Non-pigmented ciliary epithelial cell (primary cell): ENCODE measurements around the gene APOA5.
A peak's percentile ranks its signal among the peaks of the same experiment; 100 is the strongest.
"Not testable (repeated sequence)": the region's sequence is repeated elsewhere in the genome, so short reads cannot be mapped to it uniquely, and the experiment has no call there.

ENCODE experiments used
- DNase-seq: peaks from one replicate; pipeline ENCODE4 v3.0.0-alpha.2; 2010; ENCODE audit warnings: low read depth

The APOA5 gene

GRCh38 chr11:116773203-116774097 is 18.2 kb downstream of the APOA5 start:
- DNase-seq = no peak

- DNase-seq = no peak
Measured at GRCh38 chr11:116772443-116773202, 19.1 kb downstream of the APOA5 start, which contains the start of gene BUD13. TSS of gene BUD13 (minus strand) at chr11:116772987. CDS start at chr11:116772964, 23 bp downstream.

DNA sequence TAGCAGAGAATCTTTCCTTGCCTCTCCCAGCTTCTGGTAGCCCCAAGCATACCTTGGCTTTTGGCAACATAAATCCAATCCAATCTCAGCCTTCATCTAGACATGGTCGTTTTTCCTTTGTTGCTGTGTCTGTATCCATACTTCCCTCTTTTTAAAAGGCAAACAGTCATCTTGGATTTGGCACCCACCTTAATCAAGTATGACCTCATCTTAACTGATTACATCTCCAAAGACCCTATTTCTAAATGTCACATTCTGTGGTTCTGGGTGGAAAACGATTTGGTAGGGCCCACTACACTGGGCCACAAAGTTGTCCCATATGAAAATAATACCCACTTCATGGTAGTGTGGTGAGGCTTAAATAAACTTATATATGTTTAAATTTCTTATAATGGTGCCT is 19.7 kb downstream of the APOA5 start:
- DNase-seq = no peak

- no peak for DNase-seq
Measured at GRCh38 chr11:116762132-116762531, 29.5 kb downstream of the APOA5 start.

DNA sequence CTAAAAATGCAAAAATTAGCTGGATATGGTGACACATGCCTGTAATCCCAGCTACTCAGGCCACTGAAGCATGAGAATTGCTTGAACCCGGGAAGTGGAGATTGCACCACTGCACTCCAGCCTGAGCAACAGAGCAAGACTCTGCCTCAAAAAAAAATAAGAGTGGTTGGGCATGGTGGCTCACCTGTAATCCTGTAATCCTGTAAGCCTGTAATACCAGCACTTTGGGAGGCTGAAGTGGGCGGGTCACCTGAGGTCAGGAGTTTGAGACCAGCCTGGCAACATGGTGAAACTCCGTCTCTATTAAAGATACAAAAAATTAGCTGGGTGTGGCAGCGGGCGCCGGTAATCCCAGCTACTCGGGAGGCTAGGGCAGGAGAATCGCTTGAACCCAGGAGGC is 35.6 kb downstream of the APOA5 start:
- not testable (repeated sequence) for DNase-seq

DNA sequence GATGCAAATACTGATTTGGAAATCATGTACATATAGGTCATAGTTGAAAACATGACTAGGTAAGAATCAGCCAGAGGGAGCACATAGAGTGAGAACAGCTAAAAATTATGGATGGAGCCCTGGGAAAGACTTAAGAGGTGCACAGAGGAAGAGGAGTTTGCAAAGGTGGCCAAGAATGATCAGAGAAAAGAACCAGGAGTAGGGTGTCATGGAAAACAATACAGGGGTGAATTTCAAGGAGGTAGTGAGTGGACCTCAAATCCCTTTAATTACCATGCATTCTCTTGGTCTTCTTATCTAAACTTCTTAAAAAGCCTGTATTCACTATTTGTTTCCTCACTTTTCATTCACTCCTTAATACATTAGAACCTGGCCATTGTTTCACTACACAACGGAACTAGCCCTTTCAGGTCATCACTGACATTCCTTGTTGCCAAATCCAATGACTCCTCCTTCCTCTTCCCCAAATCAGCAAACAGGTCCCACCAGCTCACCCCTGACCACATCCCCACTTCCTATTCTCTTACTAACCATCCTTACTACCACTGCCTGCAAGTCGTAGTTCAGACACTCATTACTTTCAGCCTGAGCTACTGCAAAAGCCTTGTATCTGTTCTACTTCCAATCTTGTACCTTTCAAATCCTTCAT is 41.5 kb downstream of the APOA5 start:
- DNase-seq = no peak

- DNase-seq = peak; percentile 24
Measured at GRCh38 chr11:116742104-116742503, 49.6 kb downstream of the APOA5 start.

DNA sequence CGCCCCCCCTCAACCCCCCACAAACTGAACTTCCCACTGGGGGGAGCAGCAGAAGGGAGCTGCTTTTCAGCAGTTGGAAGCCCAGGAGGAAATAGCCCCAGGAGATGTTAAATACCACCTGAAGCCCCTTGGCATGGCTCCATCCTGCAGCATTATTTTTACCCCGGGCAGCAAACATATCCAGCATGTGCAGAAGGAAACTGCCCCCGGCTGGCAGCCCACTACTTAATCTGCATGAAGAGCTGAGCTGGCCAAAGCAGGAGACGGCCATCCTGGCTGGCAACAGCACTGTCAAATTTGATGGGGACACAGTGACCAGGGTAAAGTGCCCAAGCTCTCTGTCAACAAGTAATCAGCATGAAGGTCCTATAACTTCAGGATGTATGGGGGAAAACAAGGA is 50.9 kb downstream of the APOA5 start:
- no peak for DNase-seq
